Esophagus mucosa (tissue), 1 donor: ENCODE data around the gene RHOT2. TPM values are rescaled to one million over a fixed set of nuclear protein-coding genes. Genes with fewer than 3 reads are reported as not detected.

Experiments
- ATAC-seq: fragments of 200-7000 bp; cut with Tn5 transposase; one replicate; pipeline ENCODE4 v1.9.1; 2020
- total RNA-seq: library from RNA; stranded (reverse); gene quantifications from one replicate; pipeline ENCODE4 v1.2.4, GENCODE V29; 2023
- donor health status: DM: yes; HTN: yes; CAD: no.

The RHOT2 gene
- total RNA-seq, 1 donor from 2014 or later: 58.7 TPM

DNA sequence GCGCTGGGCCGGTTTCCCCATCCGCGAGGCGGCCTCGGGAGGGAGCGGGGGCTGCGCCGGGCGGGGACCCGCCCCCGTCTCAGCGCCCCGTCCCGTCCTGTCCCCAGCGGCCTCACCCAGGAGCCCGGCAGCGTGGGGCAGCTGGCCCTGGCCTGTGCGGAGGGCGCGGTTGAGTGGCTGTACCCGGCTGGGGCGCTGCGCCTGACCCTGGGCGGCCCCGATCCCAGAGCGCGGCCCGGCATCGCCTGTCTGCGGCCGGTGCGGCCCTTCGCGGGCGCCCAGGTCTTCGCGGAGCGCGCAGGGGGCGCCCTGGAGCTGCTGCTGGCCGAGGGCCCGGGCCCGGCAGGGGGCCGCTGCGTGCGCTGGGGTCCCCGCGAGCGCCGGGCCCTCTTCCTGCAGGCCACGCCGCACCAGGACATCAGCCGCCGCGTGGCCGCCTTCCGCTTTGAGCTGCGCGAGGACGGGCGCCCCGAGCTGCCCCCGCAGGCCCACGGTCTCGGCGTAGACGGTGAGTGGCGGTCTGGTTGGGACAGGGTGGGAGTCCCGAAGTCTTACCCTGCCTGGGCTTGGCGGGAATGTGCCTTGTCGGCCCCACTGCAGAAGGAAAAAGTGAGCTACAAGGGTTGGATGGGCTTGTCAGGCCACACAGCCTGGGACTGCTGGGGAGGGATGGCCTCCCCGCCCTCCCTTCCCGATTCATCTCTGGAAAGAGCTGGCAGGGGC lies 47.7 kb downstream of the RHOT2 start:
- ATAC-seq: no peak

DNA sequence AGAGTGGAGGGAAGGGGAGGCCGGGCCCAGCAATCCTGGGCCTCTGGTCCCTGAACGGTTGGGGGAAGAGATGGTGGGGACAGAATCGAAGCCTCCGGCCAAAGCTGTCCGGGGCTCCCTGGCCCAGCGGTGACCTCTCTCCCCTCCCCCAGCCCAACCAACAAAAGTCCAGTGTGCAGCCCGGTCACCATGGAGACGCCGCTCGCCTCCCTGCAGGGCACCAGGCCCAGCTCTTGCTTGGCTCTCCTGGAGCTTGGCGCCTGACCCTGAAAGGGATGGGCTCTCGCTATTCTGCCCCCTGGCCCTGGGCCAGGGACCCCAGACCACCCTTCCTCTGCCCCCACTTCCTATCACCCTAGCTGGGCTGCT lies 48.3 kb downstream of the RHOT2 start:
- ATAC-seq: no peak

DNA sequence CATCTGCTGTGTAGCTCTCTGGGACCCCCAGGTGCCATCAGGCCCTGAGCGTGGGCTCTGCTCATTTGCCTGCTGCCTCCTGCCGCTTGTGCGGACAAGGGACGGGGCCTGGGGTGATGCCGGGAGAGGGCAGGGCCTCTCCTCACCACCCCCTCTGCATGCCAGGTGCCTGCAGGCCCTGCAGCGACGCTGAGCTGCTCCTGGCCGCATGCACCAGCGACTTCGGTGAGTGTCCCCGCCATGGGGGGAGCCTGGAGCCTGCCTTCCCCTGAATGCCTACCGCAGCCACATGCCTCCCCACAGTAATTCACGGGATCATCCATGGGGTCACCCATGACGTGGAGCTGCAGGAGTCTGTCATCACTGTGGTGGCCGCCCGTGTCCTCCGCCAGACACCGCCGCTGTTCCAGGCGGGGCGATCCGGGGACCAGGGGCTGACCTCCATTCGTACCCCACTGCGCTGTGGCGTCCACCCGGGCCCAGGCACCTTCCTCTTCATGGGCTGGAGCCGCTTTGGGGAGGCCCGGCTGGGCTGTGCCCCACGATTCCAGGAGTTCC lies 48.9 kb downstream of the RHOT2 start:
- no peak for ATAC-seq

DNA sequence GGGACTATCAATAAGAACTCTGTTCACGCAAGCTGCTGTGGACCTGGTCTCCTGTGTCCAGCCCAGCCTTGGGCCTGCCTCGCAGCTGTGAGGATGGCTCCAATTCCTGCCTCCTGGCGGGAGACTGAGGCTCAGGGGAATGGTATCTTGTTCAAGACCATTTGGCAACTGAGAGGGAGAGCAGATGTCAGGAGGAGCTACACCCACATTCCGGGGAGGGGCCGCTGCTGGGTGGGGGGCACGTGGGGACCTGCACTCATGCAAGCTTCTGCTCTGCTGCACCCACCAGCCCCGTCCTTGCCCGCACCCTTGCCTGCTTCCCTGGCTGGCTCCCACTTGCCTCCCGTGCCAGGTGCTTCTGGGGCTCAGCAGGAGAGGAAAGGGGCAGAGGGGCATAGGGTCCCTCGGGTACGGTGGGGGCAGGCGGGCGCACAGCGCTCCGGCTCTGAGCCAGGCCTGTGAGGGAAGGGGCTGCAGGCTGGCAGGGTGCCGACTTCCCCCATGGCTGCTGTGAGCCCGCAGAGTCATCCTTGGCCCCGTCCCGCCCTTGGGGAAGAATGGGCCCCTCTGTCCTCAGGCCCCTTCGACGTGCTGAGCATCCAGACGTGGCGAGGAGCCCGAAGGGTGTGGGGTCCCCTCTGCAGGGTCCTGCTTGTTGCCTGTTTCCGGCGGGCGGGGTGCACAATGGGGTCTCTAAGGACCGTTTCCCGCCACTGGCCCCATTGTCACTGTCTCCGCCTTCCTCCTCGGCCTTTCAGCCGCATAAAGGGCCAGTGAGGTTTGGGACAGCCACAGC lies 49.7 kb downstream of the RHOT2 start:
- ATAC-seq: no peak

DNA sequence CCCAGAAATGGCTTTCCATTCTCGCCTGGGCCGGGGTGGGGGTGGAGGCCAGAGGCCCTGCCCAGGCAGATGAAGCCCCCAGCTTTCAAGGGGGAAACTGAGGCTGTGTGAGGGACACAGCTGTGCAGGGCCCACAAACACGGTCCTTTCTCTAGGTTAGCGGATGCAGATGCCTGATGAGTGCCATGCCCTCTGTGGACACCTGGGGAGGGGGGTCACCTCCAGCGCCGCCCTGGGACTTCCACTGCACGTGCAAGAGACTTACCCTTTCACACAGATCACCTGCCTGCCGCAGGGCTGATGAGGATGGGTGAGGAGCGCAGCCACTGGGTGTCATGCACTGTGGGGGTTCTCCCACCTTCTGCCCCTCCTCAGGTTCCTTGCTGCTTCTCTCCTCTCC lies 50.5 kb downstream of the RHOT2 start:
- no peak for ATAC-seq

DNA sequence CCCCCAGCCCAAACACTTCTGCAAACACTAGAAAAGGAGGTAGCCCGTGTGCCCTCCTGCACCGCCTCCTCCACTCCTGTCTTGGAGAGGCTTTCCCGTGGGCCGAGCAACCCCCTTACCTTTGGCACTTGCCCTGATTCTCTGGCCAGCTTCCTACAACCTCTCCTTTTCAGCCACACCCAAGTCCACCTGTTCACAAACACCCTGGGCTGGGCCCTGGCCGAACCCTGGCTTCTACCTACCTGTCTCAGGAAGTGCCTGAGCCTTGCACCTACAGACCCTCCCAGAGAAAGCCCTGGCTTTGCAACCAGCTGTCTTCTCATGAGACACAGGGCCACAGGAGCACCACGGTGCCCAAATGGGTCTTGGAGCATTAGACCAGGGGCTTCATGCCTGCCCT lies 51.0 kb downstream of the RHOT2 start:
- no peak for ATAC-seq

DNA sequence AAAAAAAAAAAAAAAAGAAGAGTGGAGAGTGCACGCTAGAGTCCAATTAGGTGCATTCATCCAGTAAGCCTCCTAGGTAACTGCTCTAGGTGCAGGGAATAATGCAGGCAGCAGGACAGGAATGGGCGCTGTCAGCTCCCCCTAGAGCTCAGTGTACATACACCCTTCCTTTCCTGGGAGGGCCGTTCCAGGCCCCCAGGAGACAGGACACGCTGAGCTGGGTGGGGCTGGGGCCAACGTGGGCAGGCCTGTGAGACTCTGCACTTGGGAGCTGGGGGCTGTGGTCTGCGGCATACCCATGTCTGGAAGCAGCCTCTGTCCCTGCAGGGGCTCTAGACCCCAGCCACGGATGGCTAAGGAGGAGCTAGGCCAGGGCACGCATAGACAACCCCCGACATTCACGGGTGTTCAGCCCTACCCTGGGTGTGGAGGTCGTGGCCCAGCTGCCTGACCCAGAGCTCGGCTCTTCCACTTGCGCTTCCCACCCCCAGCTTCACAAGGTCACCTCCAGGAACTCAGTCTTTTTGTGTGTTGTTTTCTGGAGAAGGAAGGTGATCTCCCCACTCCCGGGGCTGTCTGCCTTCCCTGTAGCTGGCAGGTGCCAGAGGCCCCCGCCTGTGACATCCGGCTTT lies 52.0 kb downstream of the RHOT2 start:
- no peak for ATAC-seq

DNA sequence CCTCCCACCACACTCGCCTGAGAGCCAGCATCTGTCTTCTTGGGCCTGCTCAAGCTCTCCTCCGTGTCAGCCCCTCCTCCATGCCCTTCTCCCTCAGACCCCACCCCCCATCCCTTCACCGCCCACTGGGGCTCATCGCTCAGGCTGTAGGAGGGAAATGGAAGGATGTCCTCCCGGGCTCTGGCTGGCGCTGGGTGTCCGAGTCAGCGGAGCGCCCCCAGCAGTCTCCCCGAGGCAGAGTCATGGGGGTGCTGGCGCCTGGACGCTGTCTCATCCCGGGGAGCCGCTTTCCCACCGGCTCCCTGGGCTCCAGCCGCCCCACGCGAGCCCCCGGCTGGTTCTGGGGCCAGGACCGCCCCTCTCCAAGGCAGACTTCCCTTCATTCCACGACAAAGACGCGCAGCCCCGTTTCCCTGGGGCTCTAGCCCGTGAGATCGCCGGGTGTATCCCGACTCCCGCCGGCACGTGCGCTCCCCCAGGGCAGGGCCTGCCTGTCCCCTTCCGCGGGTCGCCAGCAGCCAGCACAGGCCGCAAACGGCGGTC lies 52.6 kb downstream of the RHOT2 start:
- peak; percentile 1 for ATAC-seq

DNA sequence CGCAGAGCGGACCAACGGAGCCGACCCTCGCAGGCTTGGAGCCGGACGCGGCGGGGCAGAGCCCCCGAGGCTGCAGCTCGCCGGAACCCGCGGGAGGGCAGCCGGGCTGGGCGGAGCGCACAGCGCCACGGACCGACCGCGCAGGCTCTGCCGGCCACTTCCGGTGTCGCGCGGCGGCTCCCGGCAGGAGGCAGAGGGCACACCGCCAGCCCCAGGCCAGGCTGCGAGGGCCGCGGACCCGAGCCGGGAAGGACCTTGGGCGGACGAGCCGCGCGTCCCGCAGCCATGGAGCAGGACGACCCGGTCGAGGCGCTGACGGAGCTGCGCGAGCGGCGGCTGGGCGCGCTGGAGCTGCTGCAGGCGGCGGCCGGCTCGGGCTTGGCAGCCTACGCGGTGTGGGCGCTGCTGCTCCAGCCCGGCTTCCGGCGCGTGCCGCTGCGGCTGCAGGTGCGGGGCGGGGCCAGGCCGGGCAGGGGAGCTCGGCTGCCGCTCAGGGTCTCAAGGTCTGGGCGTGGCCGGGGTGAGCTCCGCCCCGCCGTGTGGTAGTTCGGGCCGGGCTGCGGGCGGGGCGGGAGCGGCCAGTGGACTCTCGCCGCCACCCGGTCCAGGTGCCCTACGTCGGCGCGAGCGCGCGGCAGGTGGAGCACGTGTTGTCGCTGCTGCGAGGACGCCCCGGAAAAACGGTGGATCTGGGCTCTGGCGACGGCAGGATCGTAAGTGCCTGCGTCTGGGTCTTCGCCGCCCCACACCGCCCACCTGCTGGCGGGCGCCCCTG lies 53.2 kb downstream of the RHOT2 start, which contains the start of gene ANTKMT:
Gene ANTKMT, plus strand, starts transcription at position 157 of the 775 bp plus-strand sequence. Its CDS starts 129 bp downstream, at position 286.
- peak; percentile 65 for ATAC-seq

DNA sequence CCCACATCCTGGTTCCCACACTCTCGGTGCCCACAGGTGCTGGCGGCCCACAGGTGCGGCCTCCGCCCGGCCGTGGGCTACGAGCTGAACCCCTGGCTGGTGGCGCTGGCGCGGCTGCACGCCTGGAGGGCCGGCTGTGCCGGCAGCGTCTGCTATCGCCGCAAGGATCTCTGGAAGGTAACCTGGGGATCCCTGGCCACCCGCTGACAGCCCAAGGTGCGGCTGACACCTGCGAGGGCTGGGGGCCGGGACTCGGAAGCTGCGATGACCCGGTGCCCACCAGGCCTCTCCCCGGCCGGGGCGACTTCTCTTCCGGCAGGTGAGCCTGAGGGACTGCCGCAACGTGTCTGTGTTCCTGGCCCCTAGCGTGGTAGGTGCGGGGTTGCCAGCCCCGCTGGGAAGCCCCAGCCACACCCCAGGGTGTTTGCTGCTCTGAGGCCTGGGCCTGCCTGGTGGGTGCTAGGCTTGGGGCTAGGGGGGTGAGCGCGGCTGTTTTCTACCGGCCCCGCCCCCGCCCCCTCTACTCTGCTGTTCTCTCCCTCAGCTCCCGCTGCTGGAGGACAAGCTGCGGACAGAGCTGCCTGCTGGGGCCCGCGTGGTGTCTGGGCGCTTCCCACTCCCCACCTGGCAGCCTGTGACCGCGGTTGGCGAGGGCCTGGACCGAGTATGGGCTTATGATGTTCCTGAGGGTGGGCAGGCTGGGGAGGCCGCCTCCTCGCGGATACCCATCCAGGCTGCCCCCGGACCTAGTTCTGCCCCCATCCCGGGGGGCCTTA lies 54.0 kb downstream of the RHOT2 start:
- no peak for ATAC-seq

DNA sequence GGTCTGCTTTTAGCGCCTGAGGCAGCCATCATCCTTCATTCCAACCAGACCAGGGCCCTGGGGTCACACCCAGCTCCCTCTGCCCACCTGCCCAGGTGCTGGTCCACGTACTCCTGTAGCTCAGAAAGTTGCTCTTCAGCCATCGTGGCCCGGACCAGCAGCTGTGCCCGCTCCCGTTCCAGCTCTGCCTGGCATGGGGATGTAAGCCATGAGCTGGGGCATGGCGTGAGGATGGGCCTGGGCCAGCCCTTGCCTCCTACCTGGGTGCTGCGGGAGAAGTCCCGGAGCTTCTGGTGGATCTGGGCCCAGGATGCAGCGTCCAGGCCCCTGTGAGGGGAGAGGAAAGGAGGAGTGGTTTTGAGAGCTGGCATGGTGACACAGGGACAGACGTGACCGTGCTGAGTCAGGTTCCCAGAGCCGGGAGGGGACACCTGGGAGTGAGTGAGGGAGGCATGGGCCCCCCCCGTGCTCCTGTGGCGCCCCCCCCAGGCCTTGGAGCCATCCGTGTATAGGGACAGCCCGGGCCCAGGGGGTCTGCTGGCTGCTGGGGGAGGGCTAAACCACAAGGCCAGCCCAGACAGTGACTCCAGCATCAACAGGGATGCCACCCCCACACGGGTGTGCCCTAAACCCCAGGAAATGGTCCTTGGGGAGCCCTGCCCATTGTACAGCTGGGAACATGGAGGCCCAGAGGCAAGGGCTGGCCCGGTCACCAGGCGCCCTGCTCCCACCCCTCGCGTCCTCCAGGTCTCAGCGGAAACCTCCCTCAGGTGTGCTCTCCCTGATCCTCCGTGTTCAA lies 55.1 kb downstream of the RHOT2 start:
- no peak for ATAC-seq

DNA sequence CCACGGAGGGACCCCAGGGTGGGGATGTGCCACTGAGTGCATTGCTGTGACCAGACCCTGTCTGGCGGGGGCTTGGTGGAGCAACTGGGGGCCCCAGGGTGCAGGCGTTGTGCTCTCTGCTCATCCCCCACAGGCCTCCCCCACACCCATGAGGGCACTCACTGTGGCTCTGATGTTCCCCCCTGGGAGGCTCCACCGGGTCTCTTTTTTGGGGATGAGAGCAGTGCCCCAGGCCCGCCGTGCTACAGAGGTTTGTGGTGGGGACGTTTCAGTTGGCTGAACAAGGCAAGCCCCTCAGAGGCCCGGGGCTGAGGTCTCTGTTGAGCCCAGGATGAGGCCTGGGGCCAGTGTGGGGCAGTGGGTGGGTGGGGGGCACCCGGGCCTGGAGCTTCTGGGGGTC lies 55.8 kb downstream of the RHOT2 start:
- no peak for ATAC-seq

Other genes with a start within 250 kb of the RHOT2 start
- gene RAB11FIP3, start 242.5 kb upstream of the RHOT2 start, total RNA-seq: 6.3 TPM
- gene CAPN15, start 140.4 kb upstream of the RHOT2 start, total RNA-seq: 27.1 TPM
- not detected for gene PRR35, start 107.7 kb upstream of the RHOT2 start, total RNA-seq
- 0.12 TPM for gene NHLRC4, start 101.1 kb upstream of the RHOT2 start, total RNA-seq
- gene PIGQ, start 98.2 kb upstream of the RHOT2 start, total RNA-seq: 21.0 TPM
- gene RAB40C, start 78.1 kb upstream of the RHOT2 start, total RNA-seq: 15.5 TPM
- gene WFIKKN1, start 37.1 kb upstream of the RHOT2 start, total RNA-seq: 0.08 TPM
- 40.2 TPM for gene METTL26, start 31.8 kb upstream of the RHOT2 start, total RNA-seq
- gene MCRIP2, start 26.3 kb upstream of the RHOT2 start, total RNA-seq: 20.3 TPM
- gene WDR90, start 18.8 kb upstream of the RHOT2 start, total RNA-seq: 17.9 TPM
- 1.0 TPM for gene RHBDL1, start 7.5 kb downstream of the RHOT2 start, total RNA-seq
- gene STUB1, start 12.3 kb downstream of the RHOT2 start, total RNA-seq: 87.5 TPM
- gene JMJD8, start 16.2 kb downstream of the RHOT2 start, total RNA-seq: 31.7 TPM
- gene WDR24, start 22.3 kb downstream of the RHOT2 start, total RNA-seq: 7.4 TPM
- gene FBXL16, start 37.7 kb downstream of the RHOT2 start, total RNA-seq: 15.1 TPM
- gene METRN, start 47.0 kb downstream of the RHOT2 start, total RNA-seq: 9.6 TPM
- 24.1 TPM for gene ANTKMT, start 53.0 kb downstream of the RHOT2 start, total RNA-seq
- 0.40 TPM for gene CCDC78, start 58.3 kb downstream of the RHOT2 start, total RNA-seq
- 2.7 TPM for gene HAGHL, start 59.0 kb downstream of the RHOT2 start, total RNA-seq
- gene CIAO3, start 72.9 kb downstream of the RHOT2 start, total RNA-seq: 18.1 TPM
- gene MSLN, start 92.6 kb downstream of the RHOT2 start, total RNA-seq: 2.8 TPM
- 14.4 TPM for gene RPUSD1, start 120.2 kb downstream of the RHOT2 start, total RNA-seq
- gene CHTF18, start 120.5 kb downstream of the RHOT2 start, total RNA-seq: 20.2 TPM
- gene GNG13, start 132.6 kb downstream of the RHOT2 start, total RNA-seq: not detected